ENCODE results near the gene QSOX2.

QSOX2 gene

GRCh38 chr9:136197930-136198604, 47.5 kb downstream of the QSOX2 start:
- H3K4me3 ChIP-seq (ENCODE audit: low read length) = no peak overlapping the region

DNA sequence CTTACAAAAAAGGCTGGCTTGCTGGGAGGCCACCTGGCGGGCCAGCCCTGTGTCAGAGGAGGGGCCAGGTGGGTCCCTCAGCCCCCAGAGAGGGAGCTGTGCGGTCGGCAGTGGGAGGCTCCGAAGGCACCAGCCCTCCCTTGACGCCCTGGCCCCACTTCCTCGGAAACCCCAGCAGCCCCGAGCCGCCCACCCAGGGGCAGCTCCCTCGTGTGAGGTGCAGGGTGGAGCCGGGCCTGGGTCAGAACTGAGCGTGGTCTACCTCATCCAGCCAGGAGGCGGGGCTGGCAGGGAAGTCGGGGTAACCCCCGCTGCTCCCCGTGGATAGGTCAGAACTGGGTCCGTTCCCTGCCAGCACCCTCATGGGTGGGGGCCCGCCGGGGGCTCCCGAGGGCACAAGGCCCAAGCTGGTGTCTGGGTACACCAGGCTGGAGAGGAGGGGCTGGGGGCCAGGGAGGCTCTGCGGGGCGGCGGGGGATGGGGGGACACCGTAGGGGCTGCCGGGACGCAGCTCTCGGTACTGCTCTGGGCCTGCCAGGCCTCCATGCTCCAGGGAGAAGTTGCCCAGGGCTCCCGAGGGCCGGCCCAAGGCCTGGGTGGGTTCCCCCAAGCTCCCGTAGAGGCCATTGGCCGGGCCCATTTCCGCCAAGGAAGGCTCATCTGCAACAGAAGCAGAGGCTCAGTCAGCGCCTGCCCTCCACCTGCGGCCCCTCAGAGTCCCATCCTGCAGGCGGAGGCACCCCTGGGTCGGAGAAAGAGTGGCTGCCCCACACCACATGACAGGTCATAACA, 48.3 kb downstream of the QSOX2 start:
- no peak for DNase-seq (ENCODE audit: low read depth, low spot score)
- H3K4me3 ChIP-seq (ENCODE audit: low read length) = no peak overlapping the region

More at GRCh38 chr9:136197930-136198604, 47.5 kb downstream of the QSOX2 start:
- no peak for DNase-seq (ENCODE audit: low read depth, low spot score)

- no peak overlapping the region for H3K4me3 ChIP-seq (ENCODE audit: low read length)
- DNase-seq (ENCODE audit: low read depth, low spot score) = no peak
These were observed 49.1 kb downstream of the QSOX2 start for GRCh38 chr9:136196404-136197083.

DNA sequence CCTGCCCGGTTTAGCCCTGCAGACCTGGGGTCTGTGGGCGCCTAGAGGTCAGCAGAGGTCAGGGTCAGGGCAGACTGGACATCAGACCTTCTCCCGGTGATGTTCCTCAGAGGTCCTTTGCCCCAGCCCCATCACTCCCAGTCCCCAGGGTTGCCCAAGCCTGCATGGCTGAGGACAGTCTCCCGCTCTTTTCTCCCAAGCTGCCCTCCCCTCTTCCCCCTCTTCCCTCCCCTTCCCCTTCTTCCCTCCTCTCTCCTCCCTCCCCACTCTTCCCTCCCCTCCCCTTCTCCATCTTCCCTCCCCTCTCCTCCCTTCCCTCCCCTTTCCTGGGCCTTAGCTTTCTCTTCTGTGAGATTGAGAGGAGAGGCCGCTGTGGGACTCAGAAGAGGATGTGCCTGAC, 51.1 kb downstream of the QSOX2 start:
- no peak overlapping the region for H3K4me3 ChIP-seq (ENCODE audit: low read length)
- DNase-seq (ENCODE audit: low read depth, low spot score) = no peak

DNA sequence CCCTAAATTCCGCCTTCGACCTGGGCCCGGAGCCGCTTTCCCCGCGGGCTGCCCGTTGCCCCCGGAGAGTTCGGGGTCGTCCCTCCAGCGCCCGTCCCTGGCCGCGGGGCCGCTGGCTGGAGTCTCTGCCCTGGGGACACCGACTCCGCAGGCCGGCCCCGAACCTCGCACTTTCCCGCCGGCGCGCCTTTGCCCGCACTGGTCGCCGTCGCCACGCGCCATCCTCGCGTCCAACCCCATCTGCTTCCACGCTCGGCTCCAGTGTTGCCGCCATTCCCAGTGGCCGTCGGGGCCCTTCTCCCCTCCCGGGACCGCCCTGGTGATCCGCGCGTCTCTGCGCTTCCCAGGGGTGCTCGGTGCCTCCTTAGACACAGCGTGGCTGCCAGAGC, 51.7 kb downstream of the QSOX2 start:
- no peak overlapping the region for H3K4me3 ChIP-seq (ENCODE audit: low read length)
- no peak for DNase-seq (ENCODE audit: low read depth, low spot score)

- DNase-seq (ENCODE audit: low read depth, low spot score) = no peak
- H3K4me3 ChIP-seq (ENCODE audit: low read length) = no peak overlapping the region
These were observed 52.3 kb downstream of the QSOX2 start for GRCh38 chr9:136193127-136193890.

GRCh38 chr9:136192289-136193126, 53.1 kb downstream of the QSOX2 start:
- DNase-seq (ENCODE audit: low read depth, low spot score) = no peak
- H3K4me3 ChIP-seq (ENCODE audit: low read length) = no peak overlapping the region

GRCh38 chr9:136191960-136192286, 53.7 kb downstream of the QSOX2 start:
- H3K4me3 ChIP-seq (ENCODE audit: low read length) = no peak overlapping the region
- DNase-seq (ENCODE audit: low read depth, low spot score) = no peak

- DNase-seq (ENCODE audit: low read depth, low spot score) = no peak
- no peak overlapping the region for H3K4me3 ChIP-seq (ENCODE audit: low read length)
These were observed 54.3 kb downstream of the QSOX2 start for GRCh38 chr9:136191099-136191959.

GRCh38 chr9:136190656-136191055, 55.0 kb downstream of the QSOX2 start:
- no peak for DNase-seq (ENCODE audit: low read depth, low spot score)
- H3K4me3 ChIP-seq (ENCODE audit: low read length) = no peak overlapping the region

GRCh38 chr9:136190237-136190601, 55.4 kb downstream of the QSOX2 start:
- no peak overlapping the region for H3K4me3 ChIP-seq (ENCODE audit: low read length)
- DNase-seq (ENCODE audit: low read depth, low spot score) = no peak

DNA sequence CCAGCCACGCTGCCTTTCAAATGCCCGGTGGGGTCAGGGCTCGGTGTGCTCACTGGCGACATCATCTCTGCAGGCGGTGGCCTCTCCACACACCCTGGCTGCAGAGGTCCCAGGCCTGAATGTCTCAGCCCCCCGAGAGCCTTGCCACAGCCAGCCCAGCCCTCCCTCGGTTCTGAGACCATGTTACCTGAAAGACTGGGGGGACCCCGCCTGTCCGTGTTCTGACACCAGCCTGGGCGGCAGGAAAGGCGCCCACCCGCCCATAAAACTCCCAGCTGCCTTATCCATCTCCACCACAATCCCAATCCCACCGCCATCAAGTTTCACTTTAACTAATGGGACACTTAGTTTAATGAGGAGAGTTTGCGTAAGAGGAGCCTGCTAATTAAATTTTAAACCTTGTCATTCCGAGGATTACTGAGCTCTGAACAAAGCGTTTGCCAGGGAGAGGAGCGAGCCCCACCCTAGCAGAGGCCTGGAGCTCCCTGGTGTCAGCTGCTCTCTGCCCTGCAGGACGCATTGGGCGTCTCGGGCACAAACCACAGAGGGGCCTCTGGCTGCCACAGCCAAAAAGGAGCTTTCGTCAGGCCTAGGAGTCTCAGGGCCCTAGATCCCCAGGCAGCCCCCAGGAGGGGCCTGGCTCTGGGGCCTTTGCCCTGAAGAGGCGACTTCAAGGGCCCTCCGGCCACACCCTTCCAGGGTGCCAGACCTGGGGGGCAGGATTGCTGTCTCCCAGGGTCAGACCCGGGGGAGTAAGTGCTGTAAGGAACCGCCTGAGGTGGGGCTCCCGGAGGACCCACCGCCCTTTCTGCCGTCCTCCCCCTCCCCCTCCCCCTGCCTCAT, 56.0 kb downstream of the QSOX2 start:
- no peak for DNase-seq (ENCODE audit: low read depth, low spot score)
- no peak overlapping the region for H3K4me3 ChIP-seq (ENCODE audit: low read length)

DNA sequence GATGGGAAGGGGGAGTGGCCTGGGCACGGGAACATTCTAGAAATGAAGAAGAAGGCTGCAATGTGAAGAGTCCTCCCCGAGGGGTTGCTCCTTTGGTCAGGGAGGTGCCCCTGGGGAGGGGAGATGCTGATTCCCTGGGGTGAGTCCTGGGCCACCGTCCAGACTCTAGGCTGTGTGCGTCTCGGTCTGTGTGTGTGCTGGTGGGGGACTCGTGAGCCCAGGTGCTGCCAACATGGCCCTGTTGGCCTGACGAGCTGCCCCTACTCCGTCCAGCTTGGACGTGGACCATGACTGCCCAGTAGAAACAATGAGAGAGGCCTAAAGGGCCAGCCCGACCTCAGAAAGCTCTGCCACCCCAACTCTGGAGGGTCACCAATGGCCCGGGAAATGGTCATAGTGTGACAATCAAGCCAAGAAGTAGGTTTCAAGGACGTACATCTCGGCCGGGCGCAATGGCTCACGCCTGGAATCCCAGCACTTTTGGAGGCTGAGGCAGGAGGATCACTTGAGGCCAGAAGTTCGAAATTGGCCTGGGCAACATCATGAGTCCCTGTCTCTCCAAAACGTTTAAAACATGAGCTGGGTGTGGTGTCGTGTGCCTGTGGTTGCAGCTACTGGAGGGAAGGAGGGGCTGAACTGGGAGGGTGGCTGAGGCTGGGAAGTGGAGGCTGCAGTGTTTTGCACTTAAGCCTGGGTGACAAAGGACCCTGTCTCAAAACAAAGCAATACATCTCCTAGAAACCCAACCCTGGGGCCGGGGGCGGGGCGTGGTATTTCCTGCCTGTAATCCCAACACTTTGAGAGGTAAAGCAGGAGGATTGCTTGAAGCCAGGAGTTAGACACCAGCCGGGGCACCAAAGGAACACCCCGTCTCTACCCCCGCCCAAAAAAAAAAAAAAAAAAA, 57.7 kb downstream of the QSOX2 start:
- H3K4me3 ChIP-seq (ENCODE audit: low read length) = no peak overlapping the region
- no peak for DNase-seq (ENCODE audit: low read depth, low spot score)

- H3K4me3 ChIP-seq (ENCODE audit: low read length) = no peak overlapping the region
- DNase-seq (ENCODE audit: low read depth, low spot score) = no peak
These were observed 58.4 kb downstream of the QSOX2 start for GRCh38 chr9:136187197-136187596.

GRCh38 chr9:136186386-136186785, 59.2 kb downstream of the QSOX2 start:
- no peak overlapping the region for H3K4me3 ChIP-seq (ENCODE audit: low read length)
- no peak for DNase-seq (ENCODE audit: low read depth, low spot score)

All from Jurkat, Clone E6-1 (cell line).